VCaP (cell line): ENCODE measurements around the gene NRP2.

Experiments used
- H3K27ac ChIP-seq: fragments of 450-650 bp; 2 replicates; pipeline ENCODE4 v1.5.1; 2017
- TF ChIP-seq, protein P1 (sequence below): fragments of 450-650 bp; conservative IDR thresholded peaks from 2 replicates; pipeline ENCODE4 v1.5.1; 2017; ENCODE audit warnings: mild to moderate bottlenecking, moderate library complexity

The NRP2 gene

GRCh38 chr2:205743137-205743536, 60.8 kb downstream of the NRP2 start:
- no peak overlapping the region for H3K27ac ChIP-seq
- TF ChIP-seq, protein P1, sequence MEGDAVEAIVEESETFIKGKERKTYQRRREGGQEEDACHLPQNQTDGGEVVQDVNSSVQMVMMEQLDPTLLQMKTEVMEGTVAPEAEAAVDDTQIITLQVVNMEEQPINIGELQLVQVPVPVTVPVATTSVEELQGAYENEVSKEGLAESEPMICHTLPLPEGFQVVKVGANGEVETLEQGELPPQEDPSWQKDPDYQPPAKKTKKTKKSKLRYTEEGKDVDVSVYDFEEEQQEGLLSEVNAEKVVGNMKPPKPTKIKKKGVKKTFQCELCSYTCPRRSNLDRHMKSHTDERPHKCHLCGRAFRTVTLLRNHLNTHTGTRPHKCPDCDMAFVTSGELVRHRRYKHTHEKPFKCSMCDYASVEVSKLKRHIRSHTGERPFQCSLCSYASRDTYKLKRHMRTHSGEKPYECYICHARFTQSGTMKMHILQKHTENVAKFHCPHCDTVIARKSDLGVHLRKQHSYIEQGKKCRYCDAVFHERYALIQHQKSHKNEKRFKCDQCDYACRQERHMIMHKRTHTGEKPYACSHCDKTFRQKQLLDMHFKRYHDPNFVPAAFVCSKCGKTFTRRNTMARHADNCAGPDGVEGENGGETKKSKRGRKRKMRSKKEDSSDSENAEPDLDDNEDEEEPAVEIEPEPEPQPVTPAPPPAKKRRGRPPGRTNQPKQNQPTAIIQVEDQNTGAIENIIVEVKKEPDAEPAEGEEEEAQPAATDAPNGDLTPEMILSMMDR: no peak

GRCh38 chr2:205744074-205744591, 61.8 kb downstream of the NRP2 start:
- TF ChIP-seq, protein P1: no peak
- H3K27ac ChIP-seq: no peak overlapping the region

- no peak overlapping the region for H3K27ac ChIP-seq
Observed at GRCh38 chr2:205745661-205746419, 63.5 kb downstream of the NRP2 start.

DNA sequence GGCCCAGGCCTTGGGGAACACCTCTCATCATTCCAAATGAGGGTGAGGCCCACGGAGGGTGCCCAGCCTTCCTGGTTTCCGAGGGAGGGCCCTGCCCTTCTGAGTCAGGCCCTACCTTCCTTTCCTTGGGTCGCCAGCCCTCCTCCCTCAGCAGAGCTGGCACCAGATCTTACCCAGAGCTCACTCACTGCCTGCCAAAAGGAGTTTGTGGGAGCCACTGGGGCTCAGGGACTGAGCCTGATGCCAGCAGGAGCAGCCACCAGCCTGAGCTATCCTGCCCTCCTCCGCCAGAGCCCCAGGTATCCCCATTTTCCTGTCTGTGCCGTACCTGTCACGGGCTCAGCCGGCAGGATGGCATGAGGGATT, 64.1 kb downstream of the NRP2 start:
- TF ChIP-seq, protein P1: no peak
- H3K27ac ChIP-seq: no peak overlapping the region

More at GRCh38 chr2:205745661-205746419, 63.5 kb downstream of the NRP2 start:
- TF ChIP-seq, protein P1: no peak

GRCh38 chr2:205747829-205748386, 65.6 kb downstream of the NRP2 start:
- no peak overlapping the region for H3K27ac ChIP-seq
- TF ChIP-seq, protein P1: no peak

GRCh38 chr2:205748639-205749038, 66.3 kb downstream of the NRP2 start:
- H3K27ac ChIP-seq: no peak overlapping the region
- TF ChIP-seq, protein P1: no peak

DNA sequence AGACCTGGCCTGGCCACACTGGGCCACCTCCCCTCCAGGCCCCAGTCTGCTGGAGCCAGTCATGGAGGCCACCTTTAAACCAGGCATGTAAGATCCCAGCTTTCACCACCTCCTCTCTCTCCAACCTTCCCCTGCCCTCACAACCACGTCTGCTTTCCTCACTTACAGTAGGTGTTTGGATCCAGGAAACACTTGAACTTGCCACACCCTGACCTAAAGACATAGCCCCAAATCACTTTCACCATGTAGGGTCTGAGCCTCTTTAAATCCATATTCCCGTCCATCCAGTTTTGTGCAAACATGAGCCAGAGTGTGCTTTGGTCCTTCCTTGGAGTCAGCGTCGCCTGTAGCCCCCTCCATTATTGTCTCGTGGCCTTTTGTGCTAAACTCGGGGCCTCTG, 66.8 kb downstream of the NRP2 start:
- TF ChIP-seq, protein P1: no peak
- no peak overlapping the region for H3K27ac ChIP-seq
